A549 treated with AZD2906 at 1 μM for 4 hours (cell line): ENCODE data around the gene TIRAP. TPM values are rescaled to one million over a fixed set of nuclear protein-coding genes. Genes with fewer than 3 reads are reported as not detected.

Experiments used
- total RNA-seq: library from RNA; stranded (reverse); fragments of 200-300 nt; extraction: Qiagen RNA extraction; gene quantifications from 5 replicates; pipeline ENCODE4 v1.2.3, GENCODE V29; 2022

TIRAP gene
- total RNA-seq, result 5.3 to 6.9 TPM (median 6.3 TPM) in 5 replicates

GRCh38 chr11:126282736-126283591, at the start of gene TIRAP:
TSS of gene TIRAP (plus strand) at chr11:126283093. CDS start at chr11:126290895, 7,802 bp downstream.

GRCh38 chr11:126268708-126269579, 13.9 kb upstream of the TIRAP start, which contains the start of the genes FOXRED1 and SRPRA:
TSS of gene FOXRED1 (plus strand) at chr11:126269154. CDS start at chr11:126269207, 53 bp downstream.
TSS of gene SRPRA (minus strand) at chr11:126268895. CDS start at chr11:126268804, 91 bp downstream.

GRCh38 chr11:126303623-126304456, 20.9 kb downstream of the TIRAP start, which contains the start of gene DCPS:
TSS of gene DCPS (plus strand) at chr11:126304060. CDS start at chr11:126304081, 21 bp downstream.

Other genes starting within 250 kb of the TIRAP start
- 1.6 to 2.6 TPM (median 1.9 TPM) in 5 replicates for gene CDON, start 220.2 kb upstream of the TIRAP start, total RNA-seq
- gene RPUSD4, start 71.4 kb upstream of the TIRAP start, total RNA-seq, result 15.9 to 17.4 TPM (median 16.5 TPM) in 5 replicates
- gene FAM118B, start 71.3 kb upstream of the TIRAP start, total RNA-seq, result 13.9 to 17.3 TPM (median 14.8 TPM) in 5 replicates
- gene SRPRA, start 14.2 kb upstream of the TIRAP start, total RNA-seq, result 57.1 to 61.3 TPM (median 58.8 TPM) in 5 replicates
- 20.7 to 24.9 TPM (median 22.8 TPM) in 5 replicates for gene FOXRED1, start 13.9 kb upstream of the TIRAP start, total RNA-seq
- 17.1 to 19.9 TPM (median 18.3 TPM) in 5 replicates for gene DCPS, start 21.0 kb downstream of the TIRAP start, total RNA-seq
- gene ST3GAL4, start 72.6 kb downstream of the TIRAP start, total RNA-seq, result 30.6 to 32.4 TPM (median 30.7 TPM) in 5 replicates